HCT116 (cell line): ENCODE data around the gene SLC22A4. TPM values are rescaled to one million over a fixed set of nuclear protein-coding genes. Genes with fewer than 3 reads are reported as not detected.

Experiments
- ATAC-seq: fragments of 200-7000 bp; cut with Tn5 transposase; 2 replicates; pipeline ENCODE4 v1.9.1; 2020; ENCODE audit warnings: mild to moderate bottlenecking, moderate library complexity
- BruUV-seq: library from RNA; stranded (reverse); fragments of 400-500 nt; replicated peaks from 2 replicates; lab custom pipeline; 2021; lab: Mats Ljungman, UMichigan
- CTCF ChIA-PET: fragments of 300-600 bp; sonication (Branson Sonifier 250); formaldehyde crosslinking; loops from one replicate; lab custom pipeline; 2021; ENCODE audit warnings: antibody characterized with exemption; lab: Charles Lee
- POLR2A ChIA-PET: fragments of 300-600, 350-600 bp; sonication (Branson Sonifier 250); formaldehyde crosslinking; loops from one replicate; lab custom pipeline; 2021; ENCODE audit warnings: antibody characterized with exemption; lab: Charles Lee
- RAD21 ChIA-PET, 2 experiments: fragments of 300-600 bp; sonication (Branson Sonifier 250); formaldehyde crosslinking; loops; one replicate each; lab custom pipeline; 2023; ENCODE audit warnings: low total read pairs in 2 of 2; ENCODE audit not compliant: uncharacterized antibody in 2 of 2, unreplicated experiment in 2 of 2, low non-redundant PET in 1 of 2; lab: Charles Lee
- DNase-seq: peaks from one replicate; pipeline ENCODE4 v3.0.0-alpha.2; 2010; ENCODE audit warnings: low read depth, low spot score
- H2AFZ ChIP-seq: fragments of 200-600 bp; shearing (Covaris generic), sonication (generic); 2 replicates; pipeline ENCODE4 v1.6.1; 2017; ENCODE audit warnings: low read depth, mixed run types, mixed read lengths, antibody characterized with exemption, low read length; ENCODE audit not compliant: poor library complexity, severe bottlenecking
- H3K27ac ChIP-seq: 2 replicates; pipeline ENCODE4 v1.5.1; 2012; ENCODE audit warnings: low read depth, low read length
- H3K27me3 ChIP-seq: fragments of 200-600 bp; sonication (generic); 2 replicates; pipeline ENCODE4 v1.6.1; 2016; ENCODE audit warnings: mixed run types, low read length, mixed read lengths; ENCODE audit not compliant: insufficient read depth
- H3K36me3 ChIP-seq, 2 experiments: fragments of 200-500 bp in 1 of 2; fragments of 200-600 bp in 1 of 2; sonication (Bioruptor generic) in 1 of 2; sonication (generic) in 1 of 2; 2 replicates each; pipeline versions ENCODE4 v1.5.1 to v1.6.1; 2014 to 2016; ENCODE audit warnings: low read length in 2 of 2, inconsistent platforms in 1 of 2, mixed read lengths in 1 of 2, mixed run types in 1 of 2; ENCODE audit not compliant: insufficient read depth in 2 of 2, control insufficient read depth in 1 of 2
- H3K4me1 ChIP-seq, 2 experiments: fragments of 200-600 bp in 1 of 2; sonication (generic) in 1 of 2; 2 replicates each; pipeline versions ENCODE4 v1.5.1 to v1.6.1; 2012 to 2017; ENCODE audit warnings: low read length in 2 of 2, inconsistent platforms in 1 of 2, mild to moderate bottlenecking in 1 of 2, mixed read lengths in 1 of 2, mixed run types in 1 of 2, moderate library complexity in 1 of 2; ENCODE audit not compliant: insufficient read depth in 2 of 2, control insufficient read depth in 1 of 2
- H3K4me2 ChIP-seq: fragments of 200-600 bp; sonication (generic); 2 replicates; pipeline ENCODE4 v1.6.1; 2017; ENCODE audit warnings: mixed run types, low read length, mixed read lengths
- H3K4me3 ChIP-seq, 2 experiments: fragments of 200-600 bp in 1 of 2; sonication (generic) in 1 of 2; replicated peaks in 1 of 2; 2 replicates each; pipeline ENCODE4 v1.5.1; 2011 to 2016; ENCODE audit warnings: low read length in 2 of 2, control low read depth in 1 of 2, low read depth in 1 of 2, mild to moderate bottlenecking in 1 of 2, mixed read lengths in 1 of 2, mixed run types in 1 of 2
- H3K79me2 ChIP-seq: fragments of 200-600 bp; sonication (generic); 2 replicates; pipeline ENCODE4 v1.6.1; 2017; ENCODE audit warnings: mild to moderate bottlenecking, mixed run types, low read length, moderate library complexity, mixed read lengths; ENCODE audit not compliant: insufficient read depth
- H3K9ac ChIP-seq: fragments of 200-600 bp; sonication (generic); 2 replicates; pipeline ENCODE4 v1.6.1; 2016; ENCODE audit warnings: low read length, mixed read lengths
- H3K9me2 ChIP-seq: fragments of 200-600 bp; sonication (generic), shearing (Covaris generic); 2 replicates; pipeline ENCODE4 v1.6.1; 2017; ENCODE audit warnings: mixed run types, mild to moderate bottlenecking, moderate library complexity; ENCODE audit not compliant: insufficient read depth
- H3K9me3 ChIP-seq, 2 experiments: fragments of 200-500 bp in 1 of 2; fragments of 200-600 bp in 1 of 2; sonication (Bioruptor generic) in 1 of 2; sonication (generic) in 1 of 2; 2 replicates each; pipeline ENCODE4 v1.6.1; 2014 to 2017; ENCODE audit warnings: low read length in 2 of 2, mixed read lengths in 2 of 2, inconsistent platforms in 1 of 2, low read depth in 1 of 2, mild to moderate bottlenecking in 1 of 2, mixed run types in 1 of 2, moderate library complexity in 1 of 2; ENCODE audit not compliant: control insufficient read depth in 1 of 2, insufficient read depth in 1 of 2
- H4K20me1 ChIP-seq: fragments of 200-600 bp; sonication (generic), shearing (Covaris generic); 2 replicates; pipeline ENCODE4 v1.6.1; 2017; ENCODE audit warnings: mixed run types, mild to moderate bottlenecking, moderate library complexity; ENCODE audit not compliant: insufficient read depth
- CBX3 ChIP-seq: IDR thresholded peaks from 2 replicates; pipeline ENCODE4 v1.6.1; 2012; ENCODE audit warnings: low read depth
- CEBPB ChIP-seq: IDR thresholded peaks from 2 replicates; pipeline ENCODE4 v1.6.1; 2012; ENCODE audit warnings: low read depth
- CTCF ChIP-seq, 3 experiments: fragments of 200-600 bp in 1 of 3; sonication (generic) in 1 of 3; IDR thresholded peaks in 2 of 3; conservative IDR thresholded peaks in 1 of 3; 2 replicates each; pipeline ENCODE4 v1.5.1; 2012 to 2017; ENCODE audit warnings: low read depth in 2 of 3, low read length in 2 of 3, antibody characterized with exemption in 1 of 3, borderline replicate concordance in 1 of 3, control low read depth in 1 of 3, mild to moderate bottlenecking in 1 of 3, mixed read lengths in 1 of 3, mixed run types in 1 of 3, moderate library complexity in 1 of 3; ENCODE audit not compliant: insufficient read depth in 1 of 3
- ELF1 ChIP-seq: IDR thresholded peaks from 2 replicates; pipeline ENCODE4 v1.6.1; 2012; ENCODE audit warnings: low read depth, borderline replicate concordance
- EZH2phosphoT487 ChIP-seq: fragments of 200-600 bp; IDR thresholded peaks from 2 replicates; pipeline ENCODE4 v1.6.1; 2018; ENCODE audit warnings: antibody characterized with exemption, borderline replicate concordance
- POLR2A ChIP-seq: IDR thresholded peaks from 2 replicates; pipeline ENCODE4 v1.7.0; 2011; ENCODE audit warnings: borderline replicate concordance; ENCODE audit not compliant: insufficient read depth, insufficient read length; ENCODE audit errors: extremely low read depth
- SP1 ChIP-seq: IDR thresholded peaks from 2 replicates; pipeline ENCODE4 v1.6.1; 2012; ENCODE audit warnings: low read depth
- SRF ChIP-seq: IDR thresholded peaks from 2 replicates; pipeline ENCODE4 v1.6.1; 2012; ENCODE audit warnings: low read depth
- TCF7L2 ChIP-seq: IDR thresholded peaks from 2 replicates; pipeline ENCODE4 v1.7.0; 2011; ENCODE audit warnings: borderline replicate concordance, inconsistent platforms; ENCODE audit not compliant: insufficient read depth, insufficient read length; ENCODE audit errors: extremely low read depth
- intact Hi-C: fragments of 100-400 bp; cut with micrococcal nuclease; formaldehyde crosslinking; loops from 2 replicates; pipeline ENCODE4 v1.10.0; 2022
- total RNA-seq: library from RNA; stranded (reverse); gene quantifications from one replicate; pipeline ENCODE4 v1.2.1, GENCODE V29; 2021; ENCODE audit not compliant: unreplicated experiment
- TF ChIP-seq, protein P1 (sequence below): IDR thresholded peaks from 2 replicates; pipeline ENCODE4 v1.6.1; 2012
- TF ChIP-seq, protein P2 (sequence below): IDR thresholded peaks from 2 replicates; pipeline ENCODE4 v1.6.1; 2012; ENCODE audit warnings: low read depth
- TF ChIP-seq, protein P3 (sequence below): IDR thresholded peaks from 2 replicates; pipeline ENCODE4 v1.6.1; 2012
- TF ChIP-seq, protein P4 (sequence below): IDR thresholded peaks from 2 replicates; pipeline ENCODE4 v1.6.1; 2011; ENCODE audit warnings: mild to moderate bottlenecking, low read length, moderate library complexity; ENCODE audit not compliant: insufficient replicate concordance; ENCODE audit errors: extremely low read depth

The SLC22A4 gene
- total RNA-seq, 1 experiment from 2014 or later = 0.59 TPM

DNA sequence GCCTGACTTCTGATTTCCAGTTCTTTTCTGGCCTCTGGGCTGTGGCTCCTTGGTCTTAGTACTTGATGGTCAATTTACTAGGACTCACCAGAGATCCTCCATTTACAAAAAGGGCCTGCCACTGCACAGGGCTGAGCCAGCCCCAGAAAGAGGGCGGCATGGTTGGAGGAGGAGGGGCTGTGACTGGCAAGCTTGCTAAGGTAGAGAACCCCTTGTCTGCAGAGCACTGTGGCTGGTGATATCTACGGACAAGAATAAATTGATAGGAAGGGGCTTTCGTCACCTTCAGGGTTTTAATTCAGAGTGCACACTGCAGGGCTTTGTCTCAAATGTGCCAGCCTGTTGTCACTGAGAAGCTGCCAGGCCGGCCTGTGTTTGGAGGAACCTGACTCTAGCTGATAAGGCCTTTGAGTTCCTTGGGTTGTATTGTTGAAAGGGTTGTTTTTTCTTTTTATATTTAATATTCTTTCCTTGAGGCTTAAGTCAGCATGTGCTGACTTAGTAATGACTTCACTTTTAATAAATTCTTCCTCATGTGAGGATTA is 90.4 kb downstream of the SLC22A4 start:
- ATAC-seq = no peak
- H3K4me1 ChIP-seq = peaks cover 30 to 43% of the 10 kb centered on the region in 2 experiments
- BruUV-seq = no TSS peak

More for the DNA sequence above, 90.4 kb downstream of the SLC22A4 start:
- no peaks in the 10 kb centered on the region; a peak in 1 of 4 replicates for H3K36me3 ChIP-seq
- H4K20me1 ChIP-seq = no peaks in the 10 kb centered on the region
- H3K27ac ChIP-seq = no peak overlapping the region
- H3K9me2 ChIP-seq = no peaks in the 10 kb centered on the region
- H3K4me2 ChIP-seq = no peak overlapping the region
- no peak for TF ChIP-seq TCF7L2
- TF ChIP-seq POLR2A = no peak
- TF ChIP-seq, protein P1, sequence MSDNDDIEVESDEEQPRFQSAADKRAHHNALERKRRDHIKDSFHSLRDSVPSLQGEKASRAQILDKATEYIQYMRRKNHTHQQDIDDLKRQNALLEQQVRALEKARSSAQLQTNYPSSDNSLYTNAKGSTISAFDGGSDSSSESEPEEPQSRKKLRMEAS = no peak
- no peak for TF ChIP-seq SP1
- TF ChIP-seq, protein P2, sequence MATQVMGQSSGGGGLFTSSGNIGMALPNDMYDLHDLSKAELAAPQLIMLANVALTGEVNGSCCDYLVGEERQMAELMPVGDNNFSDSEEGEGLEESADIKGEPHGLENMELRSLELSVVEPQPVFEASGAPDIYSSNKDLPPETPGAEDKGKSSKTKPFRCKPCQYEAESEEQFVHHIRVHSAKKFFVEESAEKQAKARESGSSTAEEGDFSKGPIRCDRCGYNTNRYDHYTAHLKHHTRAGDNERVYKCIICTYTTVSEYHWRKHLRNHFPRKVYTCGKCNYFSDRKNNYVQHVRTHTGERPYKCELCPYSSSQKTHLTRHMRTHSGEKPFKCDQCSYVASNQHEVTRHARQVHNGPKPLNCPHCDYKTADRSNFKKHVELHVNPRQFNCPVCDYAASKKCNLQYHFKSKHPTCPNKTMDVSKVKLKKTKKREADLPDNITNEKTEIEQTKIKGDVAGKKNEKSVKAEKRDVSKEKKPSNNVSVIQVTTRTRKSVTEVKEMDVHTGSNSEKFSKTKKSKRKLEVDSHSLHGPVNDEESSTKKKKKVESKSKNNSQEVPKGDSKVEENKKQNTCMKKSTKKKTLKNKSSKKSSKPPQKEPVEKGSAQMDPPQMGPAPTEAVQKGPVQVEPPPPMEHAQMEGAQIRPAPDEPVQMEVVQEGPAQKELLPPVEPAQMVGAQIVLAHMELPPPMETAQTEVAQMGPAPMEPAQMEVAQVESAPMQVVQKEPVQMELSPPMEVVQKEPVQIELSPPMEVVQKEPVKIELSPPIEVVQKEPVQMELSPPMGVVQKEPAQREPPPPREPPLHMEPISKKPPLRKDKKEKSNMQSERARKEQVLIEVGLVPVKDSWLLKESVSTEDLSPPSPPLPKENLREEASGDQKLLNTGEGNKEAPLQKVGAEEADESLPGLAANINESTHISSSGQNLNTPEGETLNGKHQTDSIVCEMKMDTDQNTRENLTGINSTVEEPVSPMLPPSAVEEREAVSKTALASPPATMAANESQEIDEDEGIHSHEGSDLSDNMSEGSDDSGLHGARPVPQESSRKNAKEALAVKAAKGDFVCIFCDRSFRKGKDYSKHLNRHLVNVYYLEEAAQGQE = no peak
- TF ChIP-seq, protein P3, sequence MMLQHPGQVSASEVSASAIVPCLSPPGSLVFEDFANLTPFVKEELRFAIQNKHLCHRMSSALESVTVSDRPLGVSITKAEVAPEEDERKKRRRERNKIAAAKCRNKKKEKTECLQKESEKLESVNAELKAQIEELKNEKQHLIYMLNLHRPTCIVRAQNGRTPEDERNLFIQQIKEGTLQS = no peak
- TF ChIP-seq CTCF (IDR thresholded peaks at IDR 0.05 in 2 of 3, conservative IDR thresholded peaks at IDR 0.05 in 1 of 3; ENCODE audit: borderline replicate concordance in 1 of 3, insufficient read depth in 1 of 3, low read depth in 2 of 3, low read length in 2 of 3) = no peak
- no peak for TF ChIP-seq CEBPB
- TF ChIP-seq, protein P4, sequence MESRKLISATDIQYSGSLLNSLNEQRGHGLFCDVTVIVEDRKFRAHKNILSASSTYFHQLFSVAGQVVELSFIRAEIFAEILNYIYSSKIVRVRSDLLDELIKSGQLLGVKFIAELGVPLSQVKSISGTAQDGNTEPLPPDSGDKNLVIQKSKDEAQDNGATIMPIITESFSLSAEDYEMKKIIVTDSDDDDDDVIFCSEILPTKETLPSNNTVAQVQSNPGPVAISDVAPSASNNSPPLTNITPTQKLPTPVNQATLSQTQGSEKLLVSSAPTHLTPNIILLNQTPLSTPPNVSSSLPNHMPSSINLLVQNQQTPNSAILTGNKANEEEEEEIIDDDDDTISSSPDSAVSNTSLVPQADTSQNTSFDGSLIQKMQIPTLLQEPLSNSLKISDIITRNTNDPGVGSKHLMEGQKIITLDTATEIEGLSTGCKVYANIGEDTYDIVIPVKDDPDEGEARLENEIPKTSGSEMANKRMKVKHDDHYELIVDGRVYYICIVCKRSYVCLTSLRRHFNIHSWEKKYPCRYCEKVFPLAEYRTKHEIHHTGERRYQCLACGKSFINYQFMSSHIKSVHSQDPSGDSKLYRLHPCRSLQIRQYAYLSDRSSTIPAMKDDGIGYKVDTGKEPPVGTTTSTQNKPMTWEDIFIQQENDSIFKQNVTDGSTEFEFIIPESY = no peak
- no peak for TF ChIP-seq CBX3
- TF ChIP-seq ELF1 = no peak
- TF ChIP-seq SRF = no peak
- TF ChIP-seq EZH2phosphoT487 = no peak
- TF ChIP-seq, all 23 proteins: peak for 0
- H3K4me3 ChIP-seq = no peak overlapping the region
- no peak for DNase-seq
- H3K27me3 ChIP-seq = no peaks in the 10 kb centered on the region
- H3K9ac ChIP-seq = no peak overlapping the region
- no peak overlapping the region for H2AFZ ChIP-seq
- H3K79me2 ChIP-seq = no peaks in the 10 kb centered on the region
- no peaks in the 10 kb centered on the region for H3K9me3 ChIP-seq
- intact Hi-C loops = loop anchor here (1.0 to 10.0 kb wide), 4 partner anchors 204 to 860 kb away; no protein-coding TSS in a partner anchor
- RAD21 ChIA-PET = no interaction called here
- CTCF ChIA-PET = no interaction called here
- POLR2A ChIA-PET = no interaction called here
